ENCODE results near the gene KLKB1. TPM values are rescaled to one million over a fixed set of nuclear protein-coding genes. Genes with fewer than 3 reads are reported as not detected.

KLKB1 gene
- 0.17 TPM in 1 of 2 replicates, not detected in the other for total RNA-seq (2014; rRNA removed; shearing (Covaris generic))

- no peak for DNase-seq (ENCODE audit: low spot score)
Observed at GRCh38 chr4:186227221-186227620, at the start of gene KLKB1. KLKB1 (plus strand) TSS chr4:186227507; CDS start chr4:186228196, 689 bp downstream.

GRCh38 chr4:186188107-186188506, 39.2 kb upstream of the KLKB1 start:
- no peak for DNase-seq (ENCODE audit: low spot score)

GRCh38 chr4:186189656-186190055, 37.7 kb upstream of the KLKB1 start:
- peak; percentile 1 for DNase-seq (ENCODE audit: low spot score)

GRCh38 chr4:186190581-186191199, 36.6 kb upstream of the KLKB1 start:
- peak; percentile 9 for DNase-seq (ENCODE audit: low spot score)

GRCh38 chr4:186191200-186192065, 35.9 kb upstream of the KLKB1 start, which contains the start of gene CYP4V2:
CYP4V2 (plus strand) TSS chr4:186191567; CDS start chr4:186191824, 257 bp downstream.
- DNase-seq (ENCODE audit: low spot score): peak; percentile 66

GRCh38 chr4:186192066-186192612, 35.2 kb upstream of the KLKB1 start:
- peak; percentile 26 for DNase-seq (ENCODE audit: low spot score)

- peak; percentile 1 for DNase-seq (ENCODE audit: low spot score)
Observed at GRCh38 chr4:186193851-186194250, 33.5 kb upstream of the KLKB1 start.

- peak; percentile 0 for DNase-seq (ENCODE audit: low spot score)
Observed at GRCh38 chr4:186196063-186196462, 31.2 kb upstream of the KLKB1 start.

GRCh38 chr4:186200516-186200915, 26.8 kb upstream of the KLKB1 start:
- DNase-seq (ENCODE audit: low spot score): no peak

- DNase-seq (ENCODE audit: low spot score): no peak
Observed at GRCh38 chr4:186201010-186201409, 26.3 kb upstream of the KLKB1 start.

- no peak for DNase-seq (ENCODE audit: low spot score)
Observed at GRCh38 chr4:186201535-186202230, 25.6 kb upstream of the KLKB1 start.

- DNase-seq (ENCODE audit: low spot score): no peak
Observed at GRCh38 chr4:186202490-186203140, 24.7 kb upstream of the KLKB1 start.

GRCh38 chr4:186203406-186203805, 23.9 kb upstream of the KLKB1 start:
- no peak for DNase-seq (ENCODE audit: low spot score)

- DNase-seq (ENCODE audit: low spot score): no peak
Observed at GRCh38 chr4:186204103-186204559, 23.2 kb upstream of the KLKB1 start.

- DNase-seq (ENCODE audit: low spot score): no peak
Observed at GRCh38 chr4:186204686-186205085, 22.6 kb upstream of the KLKB1 start.

- DNase-seq (ENCODE audit: low spot score): no peak
Observed at GRCh38 chr4:186205156-186205555, 22.2 kb upstream of the KLKB1 start.

- DNase-seq (ENCODE audit: low spot score): no peak
Observed at GRCh38 chr4:186216465-186217024, 10.8 kb upstream of the KLKB1 start.

- DNase-seq (ENCODE audit: low spot score): no peak
Observed at GRCh38 chr4:186217733-186218293, 9.5 kb upstream of the KLKB1 start.

GRCh38 chr4:186221624-186222023, 5.7 kb upstream of the KLKB1 start:
- no peak for DNase-seq (ENCODE audit: low spot score)

- DNase-seq (ENCODE audit: low spot score): no peak
Observed at GRCh38 chr4:186225848-186226247, 1.5 kb upstream of the KLKB1 start.

All from H4 (cell line).